GM18951 (cell line): ENCODE measurements around the gene NUP62.
A peak's percentile ranks its signal among the peaks of the same experiment; 100 is the strongest.

Experiments
- POLR2A ChIP-seq: IDR thresholded peaks from 4 replicates; pipeline ENCODE4 v1.6.1; 2011; ENCODE audit warnings: mild to moderate bottlenecking; ENCODE audit not compliant: insufficient read length, insufficient read depth; ENCODE audit errors: extremely low read depth
- in situ Hi-C: fragments of 300-500 bp; cut with MboI; formaldehyde crosslinking; loops from one replicate; pipeline ENCODE4 v1.12.0; 2022; ENCODE audit warnings: low sequenced_read_pairs, mixed read lengths, inconsistent platforms; ENCODE audit not compliant: unreplicated experiment

The NUP62 gene

DNA sequence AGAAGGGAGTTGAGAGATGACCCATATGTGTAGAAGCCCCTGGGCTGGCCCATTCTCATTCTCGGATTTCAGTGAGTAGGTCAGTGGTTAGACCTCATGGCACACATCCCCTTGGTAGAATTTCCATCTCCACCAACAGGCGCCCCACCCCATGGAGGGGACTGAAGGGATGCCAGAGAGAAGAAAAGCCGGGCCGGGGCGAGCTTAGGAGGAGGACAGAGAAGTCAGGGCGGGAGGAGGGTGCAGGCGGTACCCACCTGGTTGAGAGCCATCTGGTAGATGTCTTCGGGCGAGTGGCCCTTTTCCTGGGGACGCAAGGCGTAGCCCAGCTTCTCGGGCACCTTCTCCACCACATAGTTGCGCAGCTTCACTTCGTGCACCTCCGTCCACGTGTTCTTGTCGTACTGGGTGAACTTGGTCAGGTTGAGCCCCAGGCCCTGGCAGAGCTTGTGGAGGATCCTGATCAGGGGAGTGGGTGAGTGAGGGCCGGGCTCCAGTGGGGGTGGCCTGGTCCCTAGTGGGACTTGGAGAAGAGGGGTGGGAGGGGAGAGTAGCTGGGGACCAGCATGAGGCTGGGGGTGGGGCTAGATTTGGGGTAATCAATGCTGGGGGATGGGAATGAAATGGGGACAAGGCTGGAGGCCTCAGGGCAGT is 35.2 kb downstream of the NUP62 start:
- TF ChIP-seq POLR2A = no peak
- in situ Hi-C loops = no loop called here

DNA sequence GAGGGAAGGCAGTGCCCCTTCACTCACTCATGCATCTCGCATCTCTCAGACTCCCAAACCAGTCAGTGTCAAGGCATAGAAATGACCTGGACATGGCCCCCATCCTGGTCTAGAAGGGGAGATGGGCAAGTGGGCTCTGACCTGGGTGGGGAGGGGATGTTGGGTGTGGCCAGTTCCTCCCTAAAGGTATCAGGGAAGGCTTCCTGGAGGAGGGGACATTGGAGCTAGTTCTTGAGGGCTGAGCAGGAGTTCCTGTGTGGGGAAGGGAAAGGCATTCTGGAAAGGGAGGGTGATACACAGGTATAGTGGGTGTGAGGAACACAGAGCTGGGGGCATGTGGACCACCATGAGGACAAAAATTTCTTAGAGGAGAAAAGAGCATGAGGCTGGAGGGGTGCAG is 36.6 kb downstream of the NUP62 start:
- TF ChIP-seq POLR2A = no peak
- in situ Hi-C loops = no loop called here

DNA sequence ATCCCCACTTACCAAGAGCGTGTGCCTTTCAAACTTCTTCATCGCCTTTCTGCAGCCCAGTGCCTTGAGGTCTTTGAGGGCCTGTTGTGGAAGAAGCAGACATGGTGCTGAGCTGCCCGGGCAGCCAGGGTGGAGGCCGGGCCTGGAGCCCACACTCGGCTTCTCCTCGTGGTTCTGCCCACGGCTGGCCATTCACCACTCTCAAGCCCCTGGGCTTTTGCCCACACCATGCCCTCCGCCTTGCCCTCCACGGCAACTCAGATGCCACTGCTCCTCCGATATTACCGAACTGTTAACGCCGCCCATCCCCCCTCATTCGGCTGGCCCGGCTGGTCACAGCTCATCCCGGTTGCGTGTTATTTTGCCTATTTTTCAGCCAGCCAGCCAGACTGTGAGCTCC is 37.9 kb downstream of the NUP62 start:
- no peak for TF ChIP-seq POLR2A

DNA sequence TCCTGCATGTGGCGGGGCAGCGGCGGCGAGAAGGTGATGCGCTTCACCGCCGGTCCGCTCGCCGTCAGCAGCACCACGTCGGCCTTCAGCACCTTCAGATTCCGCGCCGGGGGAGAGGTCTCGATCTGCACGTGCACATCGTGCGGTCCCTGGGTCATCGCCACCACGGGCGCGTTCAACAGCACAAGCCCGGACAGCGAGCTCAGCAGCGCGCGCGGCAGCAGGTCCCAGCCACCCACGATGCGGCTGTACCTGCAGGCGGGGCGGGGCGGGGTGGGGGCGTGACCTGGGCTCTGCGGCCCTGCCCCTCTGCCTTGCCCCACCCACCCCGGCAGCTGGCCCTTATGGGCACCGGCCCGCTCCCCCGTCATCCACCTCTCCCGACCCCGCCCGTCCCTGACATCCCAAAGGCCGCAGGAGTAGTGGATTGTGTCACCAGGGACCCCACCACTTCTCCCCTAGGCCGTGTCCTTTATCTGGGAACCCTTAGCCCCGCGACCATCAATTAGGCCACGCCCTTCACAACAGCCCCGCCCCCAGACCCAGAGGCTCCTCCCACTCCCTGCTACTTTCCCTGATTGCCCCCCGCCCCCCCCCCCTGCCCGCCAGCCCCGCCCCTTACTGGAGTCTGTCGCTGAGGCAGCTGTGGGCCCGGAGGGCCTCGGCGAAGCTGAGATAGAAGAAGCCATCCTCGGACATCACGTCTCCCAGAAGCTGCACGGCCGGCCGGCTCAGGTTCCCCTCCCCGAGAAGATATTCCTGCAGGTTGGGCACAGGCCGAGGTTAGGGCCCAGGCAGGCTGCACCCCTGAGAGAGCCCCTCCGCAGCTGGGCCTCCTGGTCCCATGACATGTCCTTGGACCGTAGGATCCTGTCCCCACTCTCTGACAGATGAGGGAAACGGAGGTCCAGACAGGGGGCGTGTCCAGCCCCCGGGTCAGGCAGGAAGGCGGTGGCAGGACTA is 38.7 kb downstream of the NUP62 start:
- in situ Hi-C loops = no loop called here
- TF ChIP-seq POLR2A = no peak

More for the DNA sequence above, 37.9 kb downstream of the NUP62 start:
- in situ Hi-C loops = no loop called here

DNA sequence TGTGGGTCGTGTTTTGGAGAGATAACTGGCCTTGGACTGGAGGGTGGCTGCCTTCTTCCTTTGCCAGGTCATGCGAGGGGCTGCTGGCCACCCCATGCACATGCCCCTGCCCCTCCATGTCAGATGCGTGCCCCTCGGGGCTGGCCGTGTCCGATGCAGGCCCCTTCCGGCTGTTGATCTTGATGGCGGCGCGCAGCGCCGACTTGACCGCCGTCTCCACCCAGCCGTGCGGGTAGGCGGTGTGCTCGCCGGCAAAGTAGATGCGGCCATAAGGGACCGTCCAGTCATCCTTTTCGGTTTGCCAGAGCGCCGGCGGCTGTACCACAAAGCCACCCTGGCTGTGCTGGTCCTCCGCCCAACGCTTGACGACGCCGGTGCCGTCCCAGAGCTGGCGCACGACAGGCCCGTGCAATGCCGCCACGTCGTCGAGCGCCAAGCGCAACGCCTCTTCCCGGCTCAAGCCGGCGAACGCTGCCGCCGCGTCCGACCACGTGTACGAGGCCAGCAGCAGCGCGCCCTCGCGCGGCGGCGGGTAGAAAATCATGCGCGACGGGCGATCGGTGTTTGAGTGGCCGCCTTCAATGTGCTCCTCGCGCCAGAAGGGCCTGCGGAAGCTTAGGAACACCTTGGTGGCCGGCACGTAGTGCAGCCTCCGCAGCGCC is 39.5 kb downstream of the NUP62 start:
- no peak for TF ChIP-seq POLR2A
- in situ Hi-C loops = no loop called here

DNA sequence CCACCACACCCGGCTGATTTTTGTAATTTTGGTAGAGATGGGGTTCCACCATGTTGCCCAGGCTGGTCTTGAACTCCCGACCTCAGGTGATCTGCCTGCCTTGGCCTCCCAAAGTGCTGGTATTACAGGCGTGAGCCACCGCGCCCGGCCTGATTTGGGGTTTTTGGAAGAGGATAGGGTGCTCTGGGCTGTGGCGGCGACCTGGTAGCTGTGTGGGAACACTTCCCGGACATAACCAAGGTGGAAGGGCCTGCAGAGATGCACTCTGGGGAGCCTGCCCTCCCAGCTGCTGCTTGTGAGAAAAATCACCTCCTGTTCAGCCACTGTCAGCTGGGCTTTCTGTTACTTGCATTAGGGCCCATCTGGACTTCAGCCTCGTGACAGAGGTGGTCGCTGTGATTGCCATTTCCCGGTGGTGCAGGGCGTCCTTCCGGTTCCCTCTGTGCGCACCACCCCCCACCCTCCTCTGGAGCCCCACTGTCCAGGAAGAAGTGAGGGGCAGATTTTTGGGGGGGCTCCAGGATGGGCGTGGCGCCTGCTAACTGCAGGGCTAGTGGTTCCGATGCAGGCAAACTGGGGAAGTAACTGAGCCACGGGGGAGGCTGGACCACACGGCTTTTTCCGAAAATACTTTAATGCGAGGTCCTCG is 40.1 kb downstream of the NUP62 start:
- no peak for TF ChIP-seq POLR2A
- in situ Hi-C loops = no loop called here

DNA sequence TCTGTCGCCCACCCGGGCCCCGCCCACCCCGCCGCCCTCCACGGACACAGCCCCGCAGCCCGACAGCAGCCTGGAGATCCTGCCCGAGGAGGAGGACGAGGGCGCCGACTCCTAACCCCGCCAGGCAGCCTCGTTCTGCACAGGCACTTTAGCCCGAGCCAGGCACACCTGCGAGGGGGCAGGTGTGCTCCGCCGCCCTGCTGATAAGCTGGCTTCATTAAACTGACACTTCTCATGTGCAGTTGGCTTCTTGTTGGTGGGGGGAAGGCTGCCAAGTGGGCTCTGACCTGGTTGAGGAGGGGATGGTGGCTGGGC is 40.8 kb downstream of the NUP62 start:
- peak; percentile 16 for TF ChIP-seq POLR2A
- in situ Hi-C loops = no loop called here

DNA sequence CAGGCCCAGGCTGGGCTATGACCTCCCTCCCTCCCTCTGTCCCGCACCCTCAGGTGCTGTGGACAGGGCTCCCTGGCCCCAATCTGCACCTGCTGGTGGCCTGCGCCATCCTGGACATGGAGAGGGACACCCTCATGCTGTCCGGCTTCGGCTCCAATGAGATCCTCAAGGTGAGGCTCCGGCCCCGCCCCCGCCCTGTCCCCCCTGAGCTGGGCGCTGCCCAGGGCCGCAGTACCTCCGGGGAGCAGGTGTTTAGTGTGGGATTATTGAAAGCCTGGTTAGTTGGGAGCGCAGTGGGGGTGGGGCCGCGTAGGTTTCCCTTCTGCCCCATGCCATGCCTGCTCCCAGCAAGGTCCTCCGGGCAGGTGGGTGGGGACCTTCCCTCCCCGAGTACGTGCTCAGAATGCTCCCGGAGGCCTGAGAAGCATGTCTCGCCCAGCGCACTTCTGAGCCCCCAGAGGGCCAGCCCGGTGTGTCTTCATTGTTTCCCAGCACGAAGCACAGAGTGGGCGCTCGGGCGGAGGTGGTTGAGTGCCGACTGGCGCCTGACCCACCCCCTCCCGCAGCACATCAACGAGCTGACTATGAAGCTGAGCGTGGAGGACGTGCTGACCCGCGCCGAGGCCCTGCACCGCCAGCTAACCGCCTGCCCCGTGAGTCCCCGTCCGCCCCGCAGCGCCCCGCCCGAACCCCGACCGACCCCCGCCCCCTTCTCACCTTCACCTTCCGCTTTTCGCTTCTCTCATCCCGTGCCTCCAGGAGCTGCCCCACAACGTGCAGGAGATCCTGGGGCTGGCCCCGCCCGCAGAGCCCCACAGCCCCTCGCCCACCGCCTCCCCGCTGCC is 41.4 kb downstream of the NUP62 start:
- no peak for TF ChIP-seq POLR2A
- in situ Hi-C loops = no loop called here

DNA sequence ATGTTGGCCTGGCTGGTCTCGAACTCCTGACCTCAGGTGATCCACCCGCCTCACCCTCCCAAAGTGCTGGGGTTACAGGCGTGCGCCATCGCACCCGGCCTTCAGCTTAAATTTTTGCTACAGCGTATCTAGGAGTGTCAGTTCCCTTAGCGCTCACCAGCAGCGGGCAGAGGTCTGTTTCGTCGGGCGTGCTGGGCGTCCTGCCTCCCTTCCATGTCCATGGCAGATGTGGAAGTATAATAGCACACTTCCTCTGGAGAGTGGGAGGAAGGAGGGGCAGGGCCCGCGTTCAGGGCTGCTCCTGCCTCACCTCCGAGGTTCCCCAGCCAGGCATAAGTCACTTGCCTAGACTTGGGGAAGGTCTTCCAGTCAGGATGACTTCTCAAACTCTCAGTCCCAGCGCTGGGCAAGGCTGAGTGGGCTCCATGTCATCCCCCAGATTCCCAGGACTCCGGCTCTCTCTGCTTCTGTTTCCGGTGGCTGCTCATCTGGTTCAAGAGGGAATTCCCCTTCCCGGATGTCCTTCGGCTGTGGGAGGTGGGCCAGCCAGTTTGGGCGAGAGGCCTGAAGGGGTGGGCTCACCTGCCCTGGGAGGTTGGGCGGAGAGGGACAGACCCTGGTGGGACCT is 42.2 kb downstream of the NUP62 start:
- in situ Hi-C loops = no loop called here
- TF ChIP-seq POLR2A = no peak

DNA sequence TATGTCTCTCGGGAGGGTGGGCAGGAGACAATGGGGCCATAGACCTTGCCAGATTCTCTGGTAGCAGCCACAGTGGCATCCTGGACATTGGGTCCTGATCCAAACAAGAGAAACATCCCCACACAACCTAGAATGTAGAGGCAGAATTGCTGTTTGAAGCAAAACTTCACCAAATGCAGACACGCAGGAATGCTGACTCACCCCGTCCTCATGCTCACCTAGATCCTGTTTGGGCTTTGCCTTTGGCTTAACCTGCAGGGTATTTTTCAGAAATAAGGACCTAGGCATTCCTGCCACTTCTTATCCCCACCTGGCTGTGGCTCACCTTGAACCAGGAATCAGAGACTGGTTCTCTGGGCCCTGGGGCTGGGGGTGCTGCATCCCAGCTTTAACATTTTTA is 44.5 kb downstream of the NUP62 start:
- in situ Hi-C loops = no loop called here
- no peak for TF ChIP-seq POLR2A

DNA sequence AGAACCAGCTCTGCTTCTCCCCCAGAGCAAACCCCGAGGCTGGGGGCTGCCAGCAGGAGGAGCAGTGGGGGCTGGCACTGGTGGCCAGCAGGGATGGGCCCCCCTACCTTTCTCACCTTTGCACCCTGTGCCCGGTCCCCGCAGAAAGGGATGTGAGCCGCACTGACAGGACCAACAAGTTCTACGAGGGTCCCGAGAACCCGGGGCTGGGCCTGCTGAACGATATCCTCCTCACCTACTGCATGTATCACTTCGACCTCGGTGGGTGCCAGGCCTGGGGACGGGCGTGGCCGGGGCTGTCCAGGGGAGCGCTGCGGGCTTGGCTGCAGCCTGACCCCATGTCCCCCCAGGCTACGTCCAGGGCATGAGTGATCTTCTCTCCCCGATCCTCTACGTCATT is 45.2 kb downstream of the NUP62 start:
- TF ChIP-seq POLR2A = no peak
- in situ Hi-C loops = no loop called here

DNA sequence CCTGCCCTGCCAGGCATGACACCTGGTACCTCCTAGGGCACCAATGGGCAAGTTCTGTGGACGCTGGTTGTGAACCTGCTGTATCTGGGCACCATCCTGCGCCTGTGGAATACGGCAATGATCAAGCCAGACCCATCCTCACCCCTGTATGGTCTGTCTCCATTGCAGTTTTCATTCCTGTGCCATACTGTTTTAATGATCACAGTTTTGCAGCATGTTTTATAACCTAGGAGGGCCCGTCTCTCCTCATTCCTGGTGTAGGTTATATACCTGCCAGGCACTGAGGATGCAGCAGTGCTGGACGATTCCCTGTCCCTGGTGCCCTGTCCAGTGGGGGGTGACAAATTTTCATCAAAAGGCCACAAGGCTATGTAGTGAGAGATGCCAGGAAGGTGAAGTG is 46.2 kb downstream of the NUP62 start:
- in situ Hi-C loops = no loop called here
- no peak for TF ChIP-seq POLR2A
